ENCODE data around the gene CCDC50. TPM values are rescaled to one million over a fixed set of nuclear protein-coding genes. Genes with fewer than 3 reads are reported as not detected.

The CCDC50 gene
- total and polyA plus RNA-seq, 2 of the 8 experiments (the other 6 are each of a cell fraction or from before 2014, with no cell fraction given): 7.3 to 19.2 TPM

DNA sequence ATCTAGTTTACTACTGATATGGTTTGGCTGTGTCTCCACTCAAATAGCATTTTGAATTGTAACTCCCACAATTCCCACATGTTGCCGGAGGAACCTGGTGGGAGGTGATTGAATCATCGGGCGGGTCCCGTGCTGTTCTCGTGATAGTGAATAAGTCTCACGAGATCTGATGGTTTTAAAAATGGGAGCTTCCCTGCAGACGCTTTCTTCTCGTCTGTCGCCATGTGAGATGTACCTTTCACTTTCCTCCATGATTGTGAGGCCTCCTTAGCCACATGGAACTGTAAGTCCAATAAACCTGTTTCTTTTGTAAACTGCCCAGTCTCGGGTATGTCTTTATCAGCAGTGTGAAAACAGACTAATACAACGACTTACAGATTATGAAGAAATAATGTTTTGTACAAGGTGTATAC is 96.1 kb downstream of the CCDC50 start (continued):
- no peak for TF ChIP-seq TAF7 (optimal IDR thresholded peaks at IDR 0.05; ENCODE audit: borderline replicate concordance, low read depth, low read length)

All from H1 (cell line).